Tibial nerve (tissue), 4 donors: ENCODE results near the gene MPRIP. TPM values are rescaled to one million over a fixed set of nuclear protein-coding genes. Genes with fewer than 3 reads are reported as not detected.

Experiments used
- DNase-seq, 2 donors: peaks; one replicate each; pipeline ENCODE4 v3.0.0-alpha.2; 2019; ENCODE audit warnings: low spot score in 2 of 2
- H3K27ac ChIP-seq, 4 donors: fragments of 200-600 bp; sonication (generic) in 3 of 4; one replicate each; pipeline ENCODE4 v1.5.1; 2017 to 2019; ENCODE audit warnings: mild to moderate bottlenecking in 1 of 4
- H3K27me3 ChIP-seq, 2 donors: fragments of 200-600 bp; sonication (generic) in 1 of 2; one replicate each; pipeline versions ENCODE4 v1.5.1 to v1.6.0; 2017 to 2019
- H3K36me3 ChIP-seq, 3 donors: fragments of 200-600 bp; sonication (generic); one replicate each; pipeline ENCODE4 v1.5.1; 2018 to 2019
- H3K4me1 ChIP-seq, 4 donors: fragments of 200-600 bp; sonication (generic) in 3 of 4; one replicate each; pipeline ENCODE4 v1.5.1; 2017 to 2019
- H3K4me3 ChIP-seq, 4 donors: fragments of 200-600 bp; sonication (generic) in 3 of 4; one replicate each; pipeline ENCODE4 v1.5.1; 2017 to 2019; ENCODE audit warnings: mild to moderate bottlenecking in 1 of 4, moderate library complexity in 1 of 4
- H3K9me3 ChIP-seq, 4 donors: fragments of 200-600 bp; sonication (generic) in 3 of 4; one replicate each; pipeline ENCODE4 v1.5.1; 2017 to 2019
- EP300 ChIP-seq, 2 donors: sonication (generic); formaldehyde crosslinking; IDR thresholded peaks; one replicate each; pipeline ENCODE4 v1.6.1; 2017; ENCODE audit warnings: antibody characterized with exemption in 2 of 2, mild to moderate bottlenecking in 1 of 2
- POLR2A ChIP-seq, 2 donors: fragments of 450-650 bp; IDR thresholded peaks; one replicate each; pipeline ENCODE4 v1.6.1; 2017; ENCODE audit warnings: antibody characterized with exemption in 2 of 2, mild to moderate bottlenecking in 2 of 2, moderate library complexity in 2 of 2
- WGBS, 2 donors: methylation state at CpG; one replicate each; pipeline ENCODE4 v1.1.5; 2018; 5-methylcytosine and 5-hydroxymethylcytosine counted together
- total RNA-seq, 4 donors: library from RNA; depleted of rRNA; stranded (reverse); fragments of >200 nt; gene quantifications; one replicate each; pipeline ENCODE4 v1.1.0, GENCODE V29; 2016
- TF ChIP-seq, protein P1 (sequence below), 5 experiments: fragments of 200-600 bp in 3 of 5; fragments of 450-650 bp in 2 of 5; sonication (generic) in 3 of 5; IDR thresholded peaks; one replicate each; pipeline ENCODE4 v1.5.1; 2016 to 2019; ENCODE audit warnings: antibody characterized with exemption in 5 of 5, mild to moderate bottlenecking in 3 of 5, moderate library complexity in 2 of 5

MPRIP gene
- total RNA-seq, 4 donors from 2014 or later, result 216 to 291 (median 265) TPM

DNA sequence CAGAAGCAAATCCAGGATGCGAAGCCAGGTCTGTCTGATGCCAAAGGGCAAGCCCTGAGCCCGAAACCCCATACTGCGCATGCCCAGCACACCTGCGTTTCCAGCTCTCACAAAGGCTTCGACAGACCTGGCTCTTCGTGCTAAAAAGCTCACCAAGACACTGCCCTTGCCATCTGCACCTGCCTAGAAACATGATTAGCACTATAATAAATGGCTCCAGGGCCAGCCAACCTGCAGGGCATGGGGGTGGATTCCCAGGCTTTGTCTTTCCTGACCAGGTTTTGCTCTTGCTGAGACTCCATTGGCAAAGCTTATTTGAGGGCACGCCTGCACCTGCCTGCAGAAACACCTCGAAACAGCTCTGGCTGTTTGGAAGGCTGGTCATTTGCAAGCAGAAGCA lies 178.3 kb downstream of the MPRIP start:
- no peaks in the 10 kb centered on the region for H3K27me3 ChIP-seq
- H3K27ac ChIP-seq, result no peak overlapping the region
- TF ChIP-seq POLR2A (IDR thresholded peaks at IDR 0.05), result no peak
- H3K36me3 ChIP-seq, result peaks cover 3 to 99% (median 62%) of the 10 kb centered on the region in 3 donors
- H3K4me3 ChIP-seq, result no peak overlapping the region
- WGBS, 2 donors, result 92 to 97% methylated on average over 8 of the region's 8 CpGs
- H3K4me1 ChIP-seq, result no peaks in the 10 kb centered on the region
- DNase-seq, result no peak
- H3K9me3 ChIP-seq, result no peaks in the 10 kb centered on the region

DNA sequence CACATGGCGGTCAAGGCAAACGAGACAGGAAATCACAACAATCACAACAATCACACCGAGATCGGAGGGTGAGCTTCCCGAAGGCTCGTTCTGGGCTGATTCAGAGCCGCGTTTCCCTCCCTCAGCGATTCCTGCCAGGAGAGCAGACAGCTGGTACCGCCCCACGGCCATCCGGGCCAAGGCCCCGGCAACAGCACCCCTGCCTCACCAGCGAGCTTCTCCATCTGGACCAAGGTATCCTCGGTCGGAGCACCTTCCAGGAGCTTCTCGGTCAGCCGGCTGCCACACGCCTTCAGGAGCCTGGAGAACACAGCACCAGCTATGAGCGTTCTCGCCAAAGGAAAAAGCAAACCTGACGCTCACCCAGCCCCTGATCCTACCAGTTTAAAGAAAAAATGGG lies 179.1 kb downstream of the MPRIP start:
- Histone ChIP-seq H3K4me3 (no peak overlapping the region), H3K27ac (no peak overlapping the region), H3K36me3 (peaks cover 5 to 99% (median 59%) of the 10 kb centered on the region in 3 donors), H3K9me3 (no peaks in the 10 kb centered on the region), H3K27me3 (no peaks in the 10 kb centered on the region), H3K4me1 (no peaks in the 10 kb centered on the region)
- DNase-seq, result no peak
- TF ChIP-seq EP300 (IDR thresholded peaks at IDR 0.05), result no peak
- TF ChIP-seq POLR2A (IDR thresholded peaks at IDR 0.05), result no peak
- TF ChIP-seq, protein P1, sequence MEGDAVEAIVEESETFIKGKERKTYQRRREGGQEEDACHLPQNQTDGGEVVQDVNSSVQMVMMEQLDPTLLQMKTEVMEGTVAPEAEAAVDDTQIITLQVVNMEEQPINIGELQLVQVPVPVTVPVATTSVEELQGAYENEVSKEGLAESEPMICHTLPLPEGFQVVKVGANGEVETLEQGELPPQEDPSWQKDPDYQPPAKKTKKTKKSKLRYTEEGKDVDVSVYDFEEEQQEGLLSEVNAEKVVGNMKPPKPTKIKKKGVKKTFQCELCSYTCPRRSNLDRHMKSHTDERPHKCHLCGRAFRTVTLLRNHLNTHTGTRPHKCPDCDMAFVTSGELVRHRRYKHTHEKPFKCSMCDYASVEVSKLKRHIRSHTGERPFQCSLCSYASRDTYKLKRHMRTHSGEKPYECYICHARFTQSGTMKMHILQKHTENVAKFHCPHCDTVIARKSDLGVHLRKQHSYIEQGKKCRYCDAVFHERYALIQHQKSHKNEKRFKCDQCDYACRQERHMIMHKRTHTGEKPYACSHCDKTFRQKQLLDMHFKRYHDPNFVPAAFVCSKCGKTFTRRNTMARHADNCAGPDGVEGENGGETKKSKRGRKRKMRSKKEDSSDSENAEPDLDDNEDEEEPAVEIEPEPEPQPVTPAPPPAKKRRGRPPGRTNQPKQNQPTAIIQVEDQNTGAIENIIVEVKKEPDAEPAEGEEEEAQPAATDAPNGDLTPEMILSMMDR (IDR thresholded peaks at IDR 0.05), result no peak
- WGBS, 2 donors, result 91 to 94% methylated on average over 19 to 22 of the region's 22 CpGs

- H3K4me1 ChIP-seq, result no peaks in the 10 kb centered on the region
- no peaks in the 10 kb centered on the region for H3K27me3 ChIP-seq
- TF ChIP-seq, protein P1 (IDR thresholded peaks at IDR 0.05), result no peak
- TF ChIP-seq EP300 (IDR thresholded peaks at IDR 0.05), result no peak
- TF ChIP-seq POLR2A (IDR thresholded peaks at IDR 0.05), result no peak
- WGBS, 2 donors, result 86 to 87% methylated on average over 10 to 16 of the region's 16 CpGs
- H3K36me3 ChIP-seq, result peaks cover 9 to 99% (median 73%) of the 10 kb centered on the region in 3 donors
- H3K27ac ChIP-seq, result no peak overlapping the region
- H3K9me3 ChIP-seq, result no peaks in the 10 kb centered on the region
- no peak for DNase-seq
- no peak overlapping the region for H3K4me3 ChIP-seq
Measured at GRCh38 chr17:17223736-17224135, 181.5 kb downstream of the MPRIP start.

- TF ChIP-seq POLR2A (IDR thresholded peaks at IDR 0.05) (no peak), EP300 (IDR thresholded peaks at IDR 0.05) (no peak)
- TF ChIP-seq, protein P1 (IDR thresholded peaks at IDR 0.05), result no peak
- peaks cover 9 to 99% (median 73%) of the 10 kb centered on the region in 3 donors for H3K36me3 ChIP-seq
- no peaks in the 10 kb centered on the region for H3K9me3 ChIP-seq
- no peaks in the 10 kb centered on the region for H3K4me1 ChIP-seq
- H3K4me3 ChIP-seq, result no peak overlapping the region
- no peak for DNase-seq
- no peak overlapping the region for H3K27ac ChIP-seq
- no peaks in the 10 kb centered on the region for H3K27me3 ChIP-seq
- 82 to 86% methylated on average over 8 of the region's 8 CpGs for WGBS, 2 donors
Measured at GRCh38 chr17:17224137-17224536, 181.9 kb downstream of the MPRIP start.

GRCh38 chr17:17225901-17226300 lies 183.6 kb downstream of the MPRIP start:
- H3K27me3 ChIP-seq, result no peaks in the 10 kb centered on the region
- TF ChIP-seq EP300 (IDR thresholded peaks at IDR 0.05) (no peak), POLR2A (IDR thresholded peaks at IDR 0.05) (no peak)
- TF ChIP-seq, protein P1 (IDR thresholded peaks at IDR 0.05), result no peak
- WGBS, 2 donors, result 89 to 96% methylated on average over 9 to 10 of the region's 10 CpGs
- no peaks in the 10 kb centered on the region for H3K9me3 ChIP-seq
- DNase-seq, result no peak
- H3K36me3 ChIP-seq, result peaks cover 9 to 100% (median 72%) of the 10 kb centered on the region in 3 donors
- no peaks in the 10 kb centered on the region for H3K4me1 ChIP-seq
- H3K4me3 ChIP-seq, result no peak overlapping the region
- H3K27ac ChIP-seq, result no peak overlapping the region
